BLaER1 (cell line): ENCODE measurements around the gene B3GALT6.

Experiments used
- H3K27ac ChIP-seq: shearing (Covaris generic); formaldehyde crosslinking; 2 replicates; pipeline ENCODE4 v1.8.1; 2022
- H3K27me3 ChIP-seq: shearing (Covaris generic); formaldehyde crosslinking; 2 replicates; pipeline ENCODE4 v1.8.1; 2022
- H3K36me3 ChIP-seq: shearing (Covaris generic); formaldehyde crosslinking; 2 replicates; pipeline ENCODE4 v1.8.1; 2022
- H3K4me1 ChIP-seq: shearing (Covaris generic); formaldehyde crosslinking; 2 replicates; pipeline ENCODE4 v1.8.1; 2022
- H3K4me2 ChIP-seq: shearing (Covaris generic); formaldehyde crosslinking; 2 replicates; pipeline ENCODE4 v1.8.1; 2022
- H3K4me3 ChIP-seq: shearing (Covaris generic); formaldehyde crosslinking; 2 replicates; pipeline ENCODE4 v1.8.1; 2022
- H3K9ac ChIP-seq: shearing (Covaris generic); formaldehyde crosslinking; 2 replicates; pipeline ENCODE4 v1.8.1; 2022
- H3K9me3 ChIP-seq: shearing (Covaris generic); formaldehyde crosslinking; 2 replicates; pipeline ENCODE4 v1.8.1; 2022
- H4K20me1 ChIP-seq: shearing (Covaris generic); formaldehyde crosslinking; 2 replicates; pipeline ENCODE4 v1.8.1; 2022
- Cebpa-rat ChIP-seq: shearing (Covaris generic); IDR thresholded peaks from 2 replicates; pipeline ENCODE4 v1.8.1; 2022

The B3GALT6 gene

DNA sequence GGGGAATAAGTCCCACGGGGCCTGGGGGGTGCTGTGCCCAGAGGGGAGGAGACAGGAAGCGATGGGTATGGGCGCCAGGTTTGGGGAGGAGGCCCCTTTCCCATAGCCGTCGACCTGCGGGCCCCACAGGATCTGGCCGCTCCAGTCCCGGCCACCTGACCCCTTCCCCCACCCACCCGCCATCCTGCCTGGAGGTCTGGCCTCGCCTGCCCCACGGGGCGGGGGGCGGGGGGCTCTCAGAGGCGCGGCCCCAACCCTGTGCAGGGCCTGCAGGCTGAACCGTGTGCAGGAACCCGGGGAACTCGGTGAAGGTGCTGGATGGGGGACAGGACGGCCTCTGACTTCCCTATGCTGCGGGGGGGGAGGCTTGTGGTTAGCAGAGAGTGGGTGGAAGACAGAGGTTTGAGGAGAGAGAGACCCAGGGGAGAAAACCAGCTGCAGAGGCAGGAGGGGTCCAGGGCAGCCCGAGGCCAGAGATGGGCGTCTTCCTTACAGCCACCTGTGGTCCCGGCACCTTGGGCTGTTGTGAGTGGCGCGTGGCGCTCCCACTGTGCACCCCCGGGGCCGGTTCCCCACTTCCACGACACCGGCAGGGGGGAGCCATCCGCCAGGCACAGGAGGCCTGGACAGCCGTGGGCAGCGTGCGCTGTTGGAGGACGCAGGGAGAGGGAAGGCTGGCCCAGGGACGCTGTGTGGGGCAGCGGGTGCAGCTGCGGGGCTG, 23.2 kb upstream of the B3GALT6 start:
- Histone ChIP-seq H3K27ac (peak overlapping the region; percentile 79), H4K20me1 (peaks cover 36% of the 10 kb centered on the region), H3K4me1 (peaks cover 90% of the 10 kb centered on the region), H3K27me3 (peaks cover 30% of the 10 kb centered on the region), H3K9ac (peak overlapping the region; percentile 53; the same call in 1 of the 2 replicates), H3K36me3 (no peaks in the 10 kb centered on the region), H3K4me2 (peak overlapping the region; percentile 99), H3K9me3 (no peaks in the 10 kb centered on the region), H3K4me3 (peak overlapping the region; percentile 49)
- no peak for TF ChIP-seq Cebpa-rat

DNA sequence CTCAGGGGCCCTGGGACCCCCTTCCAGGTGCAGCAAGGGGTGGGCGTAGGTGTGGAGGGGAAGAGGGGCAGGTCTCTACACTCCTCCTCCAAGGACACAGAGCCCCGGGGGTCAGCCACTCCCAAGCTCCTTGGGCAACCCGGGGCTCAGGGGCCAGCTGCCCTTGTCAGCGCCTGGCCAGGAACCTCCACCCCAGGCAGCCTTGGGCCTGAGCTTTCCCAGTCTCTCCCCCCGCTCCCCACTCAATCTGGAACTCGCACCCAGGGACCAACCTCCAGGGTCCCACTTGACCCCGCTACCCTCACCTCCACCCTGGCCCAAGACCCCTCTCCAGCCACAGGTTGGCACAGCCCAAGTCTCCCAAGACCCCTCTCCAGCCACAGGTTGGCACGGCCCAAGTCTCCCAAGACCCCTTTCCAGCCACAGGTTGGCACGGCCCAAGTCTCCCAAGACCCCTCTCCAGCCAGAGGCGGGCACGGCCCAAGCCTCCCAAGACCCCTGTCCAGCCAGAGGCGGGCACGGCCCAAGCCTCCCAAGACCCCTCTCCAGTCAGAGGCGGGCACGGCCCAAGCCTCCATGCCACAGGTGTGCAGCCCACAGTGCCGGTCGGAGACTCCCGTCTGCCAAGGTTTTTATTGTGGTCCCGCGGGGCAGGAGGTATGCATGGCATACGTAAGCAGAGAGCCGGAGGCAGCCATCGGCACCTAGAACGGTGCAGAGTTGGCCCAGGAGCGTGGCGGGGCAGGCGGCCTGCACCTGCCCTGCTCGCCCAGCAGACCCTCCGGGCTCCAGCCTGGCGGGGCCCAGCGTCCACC, 21.1 kb upstream of the B3GALT6 start:
- Histone ChIP-seq H3K4me1 (peaks cover 97% of the 10 kb centered on the region), H3K27ac (no peak overlapping the region), H3K4me2 (peak overlapping the region; percentile 99), H4K20me1 (peaks cover 45% of the 10 kb centered on the region), H3K9me3 (no peaks in the 10 kb centered on the region), H3K9ac (no peak overlapping the region), H3K27me3 (peaks cover 21% of the 10 kb centered on the region), H3K4me3 (no peak overlapping the region), H3K36me3 (peaks cover 10% of the 10 kb centered on the region)
- TF ChIP-seq Cebpa-rat: no peak

DNA sequence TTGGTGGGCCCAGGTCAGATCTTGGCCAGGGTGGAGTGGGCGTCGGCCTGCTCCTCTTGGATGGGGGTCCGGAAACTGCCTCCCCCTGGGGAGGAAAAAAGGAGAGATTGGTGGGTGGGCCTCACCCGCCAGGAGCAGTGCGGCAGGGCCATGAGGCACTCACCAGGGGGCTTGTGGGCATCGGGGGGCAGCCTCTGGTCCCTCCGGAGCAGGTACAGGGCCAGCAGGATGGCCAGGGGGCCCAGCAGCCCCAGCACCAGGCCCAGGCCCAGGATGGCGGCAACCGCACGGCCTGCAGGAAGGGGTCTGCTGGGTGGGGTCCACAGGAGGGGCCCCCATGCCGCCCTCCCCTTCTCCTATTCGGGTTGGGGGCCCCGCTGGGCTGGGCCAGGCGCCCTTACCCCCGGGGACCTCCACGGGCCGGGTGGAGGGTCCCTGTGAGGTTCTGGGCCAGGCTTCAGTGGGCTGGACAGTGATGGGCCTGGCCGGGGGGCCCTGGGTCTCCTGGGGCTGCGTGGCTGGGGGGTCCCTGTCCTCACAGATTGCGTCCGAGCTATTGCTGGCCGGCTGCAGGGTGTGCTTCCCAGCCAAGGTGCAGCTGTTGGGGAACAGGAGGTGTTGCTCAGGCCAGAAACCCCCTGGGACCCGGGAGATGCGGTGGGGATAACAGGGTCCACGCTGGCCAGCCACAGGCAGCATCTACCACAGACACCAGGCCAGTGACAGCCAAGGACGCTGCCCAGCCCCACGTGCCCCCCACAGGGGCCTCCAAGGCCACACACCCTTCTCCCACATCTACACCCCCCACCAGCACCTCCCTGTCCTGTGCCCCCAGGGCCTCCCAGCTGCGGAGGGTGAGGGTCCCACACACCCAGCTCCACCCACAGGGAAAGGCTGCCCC, 20.2 kb upstream of the B3GALT6 start:
- H3K4me3 ChIP-seq: peak overlapping the region; percentile 14; the same call in 1 of the 2 replicates
- peaks cover 19% of the 10 kb centered on the region for H3K36me3 ChIP-seq
- H3K4me1 ChIP-seq: peaks cover 97% of the 10 kb centered on the region
- peaks cover 12% of the 10 kb centered on the region for H3K27me3 ChIP-seq
- H3K9ac ChIP-seq: no peak overlapping the region
- peak overlapping the region; percentile 46 for H3K27ac ChIP-seq
- H4K20me1 ChIP-seq: peaks cover 50% of the 10 kb centered on the region
- H3K4me2 ChIP-seq: peak overlapping the region; percentile 99
- H3K9me3 ChIP-seq: no peaks in the 10 kb centered on the region
- TF ChIP-seq Cebpa-rat: no peak

DNA sequence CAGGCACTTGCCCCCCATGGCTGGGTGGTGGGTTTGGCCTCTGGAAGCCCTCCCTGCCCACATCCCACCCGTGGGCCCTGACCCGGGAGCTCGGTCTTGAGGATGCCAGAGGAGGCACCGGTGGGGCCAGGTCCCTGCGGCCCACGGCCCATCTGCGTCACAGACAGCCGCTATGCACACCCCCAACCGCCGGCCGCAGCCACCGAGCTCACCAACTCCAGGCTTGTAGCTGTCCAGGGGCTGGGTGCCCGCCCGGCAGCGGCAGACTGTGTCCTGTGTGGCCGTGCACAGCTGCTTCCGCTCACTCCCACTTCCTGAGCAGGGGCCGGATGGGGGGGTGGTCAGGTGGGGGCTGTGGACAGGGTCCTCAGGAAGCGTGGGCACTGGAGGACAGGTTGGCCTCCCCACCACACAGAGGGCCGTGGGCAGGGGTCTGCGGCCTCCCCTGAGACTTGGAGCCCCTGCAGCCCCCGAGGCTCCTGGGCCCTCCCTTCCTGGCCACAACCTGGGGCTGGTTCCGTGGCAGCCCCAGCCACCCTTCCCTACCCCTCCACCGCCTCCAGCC, 19.2 kb upstream of the B3GALT6 start:
- Histone ChIP-seq H3K36me3 (peaks cover 30% of the 10 kb centered on the region), H3K4me3 (peak overlapping the region; percentile 43), H4K20me1 (peaks cover 60% of the 10 kb centered on the region), H3K4me1 (peaks cover 90% of the 10 kb centered on the region), H3K9me3 (no peaks in the 10 kb centered on the region), H3K9ac (0 out of 2 replicates have a peak overlapping the region, but pooled peaks have one; percentile 38), H3K27ac (peak overlapping the region; percentile 38; the same call in 1 of the 2 replicates), H3K27me3 (peaks cover 6% of the 10 kb centered on the region; the same call in 1 of the 2 replicates), H3K4me2 (peak overlapping the region; percentile 99)
- no peak for TF ChIP-seq Cebpa-rat

DNA sequence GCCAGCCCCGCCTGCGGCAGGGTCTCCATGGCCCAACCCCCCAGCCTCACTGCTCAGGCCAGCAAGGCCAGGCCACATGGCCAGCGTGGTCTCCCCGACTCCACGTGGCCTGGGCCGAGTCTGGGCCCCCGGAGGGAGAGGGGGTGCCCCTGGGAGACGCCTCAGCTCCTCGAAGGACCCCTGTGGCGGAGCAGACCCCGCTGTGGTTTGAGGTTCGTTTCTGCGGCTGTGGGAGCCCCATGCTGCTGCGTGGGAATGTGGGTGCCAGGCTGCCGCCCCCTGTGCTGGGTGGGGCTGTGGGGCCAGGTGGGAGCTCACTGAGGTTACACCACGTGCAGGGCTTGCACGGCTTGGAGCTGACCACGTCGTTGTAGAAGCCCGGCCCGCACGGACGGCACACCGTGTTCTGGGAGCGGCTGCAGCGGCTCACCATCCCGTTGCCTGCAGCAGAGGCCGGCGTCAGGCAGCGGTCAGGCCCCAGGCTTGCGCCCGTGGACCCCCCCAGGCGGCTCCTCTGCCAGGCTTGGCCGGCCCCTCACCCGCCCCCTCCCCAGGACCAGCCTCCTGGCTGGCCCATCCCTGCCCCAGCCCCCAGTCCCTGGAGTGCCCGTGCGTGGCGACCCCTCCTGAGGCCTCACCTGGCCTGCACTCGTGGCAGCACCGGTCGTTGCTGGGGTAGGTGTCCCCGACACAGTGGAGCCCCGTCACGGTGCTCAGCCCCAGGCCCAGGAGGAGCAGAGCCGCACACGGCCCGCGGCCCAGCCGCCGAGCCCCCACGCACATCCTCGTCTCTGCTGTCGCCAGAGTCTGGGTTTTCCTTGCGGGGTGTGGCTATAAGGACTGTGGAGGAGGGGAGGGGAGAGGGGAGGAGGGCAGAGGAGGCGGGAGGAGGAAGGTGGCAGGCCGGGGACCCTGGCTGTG, 18.4 kb upstream of the B3GALT6 start, which contains the start of gene TNFRSF4:
TNFRSF4 (minus strand) TSS at position 809 of the 921 bp plus-strand sequence; CDS start at position 783, 26 bp downstream.
- peaks cover 37% of the 10 kb centered on the region for H3K36me3 ChIP-seq
- H3K4me3 ChIP-seq: peak within 1 kb of the TSS; percentile 43
- H3K9ac ChIP-seq: 0 out of 2 replicates have a peak within 1 kb of the TSS, but pooled peaks have one; percentile 38
- peaks cover 64% of the 10 kb centered on the region for H4K20me1 ChIP-seq
- no peak for TF ChIP-seq Cebpa-rat
- peak within 1 kb of the TSS; percentile 38; the same call in 1 of the 2 replicates for H3K27ac ChIP-seq
- peaks cover 6% of the 10 kb centered on the region; the same call in 1 of the 2 replicates for H3K27me3 ChIP-seq
- no peaks in the 10 kb centered on the region for H3K9me3 ChIP-seq
- H3K4me2 ChIP-seq: peak within 1 kb of the TSS; percentile 99
- H3K4me1 ChIP-seq: peaks cover 84% of the 10 kb centered on the region

DNA sequence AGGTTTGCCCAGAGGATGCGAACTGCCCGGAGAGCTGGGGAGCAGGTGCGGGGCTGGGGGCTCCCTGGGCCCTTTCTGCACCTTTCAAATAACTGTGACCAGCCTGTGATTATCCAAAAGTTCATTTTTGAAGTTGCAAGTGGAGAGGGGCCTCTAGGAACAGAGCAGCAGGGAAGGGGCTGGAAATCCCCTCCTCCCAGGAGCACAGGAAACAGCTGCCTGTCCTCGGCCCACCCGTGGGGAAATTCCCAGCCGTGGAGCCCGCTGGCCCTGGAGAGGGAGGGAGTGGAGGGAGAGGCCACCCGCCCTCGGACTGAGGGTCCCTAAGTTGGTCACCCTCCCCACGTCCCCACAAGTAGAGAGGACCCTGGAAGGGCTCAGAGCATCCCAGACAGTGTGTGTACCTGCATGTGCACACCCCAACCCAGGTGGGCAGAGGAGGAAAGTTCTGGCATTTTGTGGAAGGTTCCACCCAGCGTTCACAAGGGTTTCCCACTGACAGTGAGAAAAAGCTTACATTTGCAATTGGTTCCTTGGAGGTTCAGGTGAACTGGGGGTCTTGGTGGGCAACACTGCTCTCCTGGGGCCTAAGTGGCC, 16.9 kb upstream of the B3GALT6 start:
- peak overlapping the region; percentile 99 for H3K4me2 ChIP-seq
- TF ChIP-seq Cebpa-rat: no peak
- no peak overlapping the region for H3K27ac ChIP-seq

DNA sequence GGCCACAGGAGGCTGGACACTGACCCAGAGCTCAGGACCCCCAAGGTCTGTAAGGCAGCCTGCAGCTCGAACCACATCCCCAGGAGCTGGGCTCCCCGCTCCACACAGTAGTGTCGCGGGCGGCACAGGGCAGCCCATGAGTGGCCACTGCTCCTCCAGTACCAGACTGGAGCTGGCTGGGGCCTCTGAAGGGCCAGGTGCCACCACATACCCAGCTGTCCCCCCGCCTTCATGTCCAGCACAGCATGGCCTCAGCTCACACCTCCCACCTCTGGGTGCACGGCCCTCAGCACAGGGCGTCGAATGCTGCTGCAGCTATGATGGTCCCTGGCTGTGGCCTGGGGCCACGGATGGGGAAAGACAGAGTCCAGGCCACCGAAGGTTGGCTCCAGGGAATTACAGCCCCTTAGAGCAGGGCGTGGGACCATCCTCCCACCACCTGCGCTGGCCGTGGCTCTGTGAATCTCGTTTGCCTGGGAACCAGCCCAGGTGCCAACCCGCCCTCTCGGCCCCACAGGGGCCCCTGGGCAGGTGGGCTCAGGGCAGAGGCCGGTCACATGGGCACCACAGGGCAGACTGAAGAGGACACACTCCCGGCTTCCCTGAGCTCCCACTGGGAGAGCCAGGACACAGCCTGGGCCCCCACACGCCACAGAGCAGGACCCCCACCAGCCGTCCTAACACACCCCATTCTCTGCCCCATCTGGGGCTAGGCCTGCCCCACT, 16.0 kb upstream of the B3GALT6 start:
- no peak overlapping the region for H3K9ac ChIP-seq
- no peak for TF ChIP-seq Cebpa-rat
- no peak overlapping the region for H3K4me3 ChIP-seq
- H3K9me3 ChIP-seq: no peaks in the 10 kb centered on the region
- H3K27ac ChIP-seq: no peak overlapping the region
- peaks cover 81% of the 10 kb centered on the region for H4K20me1 ChIP-seq
- H3K27me3 ChIP-seq: peaks cover 6% of the 10 kb centered on the region; the same call in 1 of the 2 replicates
- peaks cover 61% of the 10 kb centered on the region for H3K4me1 ChIP-seq
- H3K4me2 ChIP-seq: no peak overlapping the region; the same call in 1 of the 2 replicates
- peaks cover 61% of the 10 kb centered on the region for H3K36me3 ChIP-seq

More for the DNA sequence above, 16.9 kb upstream of the B3GALT6 start:
- H4K20me1 ChIP-seq: peaks cover 73% of the 10 kb centered on the region
- H3K9ac ChIP-seq: no peak overlapping the region
- H3K9me3 ChIP-seq: no peaks in the 10 kb centered on the region
- peaks cover 53% of the 10 kb centered on the region for H3K36me3 ChIP-seq
- H3K27me3 ChIP-seq: peaks cover 6% of the 10 kb centered on the region; the same call in 1 of the 2 replicates
- peaks cover 70% of the 10 kb centered on the region for H3K4me1 ChIP-seq
- no peak overlapping the region for H3K4me3 ChIP-seq
